ENCODE data around the gene P3R3URF.

The P3R3URF gene

GRCh38 chr1:46171351-46171750, 4.9 kb downstream of the P3R3URF start:
- peaks cover 24% of the 10 kb centered on the region for H3K4me1 ChIP-seq (ENCODE audit: insufficient read depth, low read length)
- no peak overlapping the region for H3K4me3 ChIP-seq (ENCODE audit: low read length)
- no peaks in the 10 kb centered on the region for H3K36me3 ChIP-seq (ENCODE audit: insufficient read depth, low read length)
- no peak overlapping the region for H3K9ac ChIP-seq (ENCODE audit: low read depth, low read length)
- no peak overlapping the region for H3K27ac ChIP-seq (ENCODE audit: low read depth, low read length)
- peaks cover 19% of the 10 kb centered on the region for H3K27me3 ChIP-seq (ENCODE audit: insufficient read depth, low read length)
- 90% methylated on average over 8 of the region's 8 CpGs for WGBS
- no peaks in the 10 kb centered on the region for H3K9me3 ChIP-seq (ENCODE audit: insufficient read depth, low read depth, low read length)

- Histone ChIP-seq H3K9ac (ENCODE audit: low read depth, low read length) (no peak overlapping the region), H3K9me3 (ENCODE audit: insufficient read depth, low read depth, low read length) (no peaks in the 10 kb centered on the region), H3K4me1 (ENCODE audit: insufficient read depth, low read length) (peaks cover 23% of the 10 kb centered on the region), H3K36me3 (ENCODE audit: insufficient read depth, low read length) (no peaks in the 10 kb centered on the region), H3K4me3 (ENCODE audit: low read length) (no peak overlapping the region), H3K27ac (ENCODE audit: low read depth, low read length) (no peak overlapping the region), H3K27me3 (ENCODE audit: insufficient read depth, low read length) (peaks cover 21% of the 10 kb centered on the region)
- 84% methylated on average over 2 of the region's 3 CpGs for WGBS
Measured at GRCh38 chr1:46169811-46170454, 6.4 kb downstream of the P3R3URF start.

GRCh38 chr1:46168477-46168876, 7.8 kb downstream of the P3R3URF start:
- Histone ChIP-seq H3K9ac (ENCODE audit: low read depth, low read length) (no peak overlapping the region), H3K4me1 (ENCODE audit: insufficient read depth, low read length) (peaks cover 10% of the 10 kb centered on the region), H3K27ac (ENCODE audit: low read depth, low read length) (no peak overlapping the region), H3K9me3 (ENCODE audit: insufficient read depth, low read depth, low read length) (no peaks in the 10 kb centered on the region), H3K27me3 (ENCODE audit: insufficient read depth, low read length) (peaks cover 21% of the 10 kb centered on the region), H3K4me3 (ENCODE audit: low read length) (no peak overlapping the region), H3K36me3 (ENCODE audit: insufficient read depth, low read length) (no peaks in the 10 kb centered on the region)
- 86% methylated on average over 1 of the region's 1 CpG for WGBS

- no peak overlapping the region for H3K27ac ChIP-seq (ENCODE audit: low read depth, low read length)
- H3K4me1 ChIP-seq (ENCODE audit: insufficient read depth, low read length): peaks cover 4% of the 10 kb centered on the region; the same call in 1 of the 2 replicates
- 78% methylated on average over 47 of the region's 47 CpGs for WGBS
- H3K9me3 ChIP-seq (ENCODE audit: insufficient read depth, low read depth, low read length): no peaks in the 10 kb centered on the region
- no peaks in the 10 kb centered on the region for H3K36me3 ChIP-seq (ENCODE audit: insufficient read depth, low read length)
- no peak overlapping the region for H3K9ac ChIP-seq (ENCODE audit: low read depth, low read length)
- no peak overlapping the region; the same call in 1 of the 2 replicates for H3K4me3 ChIP-seq (ENCODE audit: low read length)
- H3K27me3 ChIP-seq (ENCODE audit: insufficient read depth, low read length): peaks cover 21% of the 10 kb centered on the region
Measured at GRCh38 chr1:46166521-46167462, 9.5 kb downstream of the P3R3URF start.

- H3K4me3 ChIP-seq (ENCODE audit: low read length): no peak overlapping the region
- H3K27me3 ChIP-seq (ENCODE audit: insufficient read depth, low read length): no peaks in the 10 kb centered on the region
- no peaks in the 10 kb centered on the region for H3K9me3 ChIP-seq (ENCODE audit: insufficient read depth, low read depth, low read length)
- no peak overlapping the region for H3K9ac ChIP-seq (ENCODE audit: low read depth, low read length)
- no peak overlapping the region for H3K27ac ChIP-seq (ENCODE audit: low read depth, low read length)
- H3K36me3 ChIP-seq (ENCODE audit: insufficient read depth, low read length): no peaks in the 10 kb centered on the region
- 100% methylated on average over 1 of the region's 1 CpG for WGBS
- H3K4me1 ChIP-seq (ENCODE audit: insufficient read depth, low read length): no peaks in the 10 kb centered on the region
Measured at GRCh38 chr1:46160212-46160611, 16.1 kb downstream of the P3R3URF start.

GRCh38 chr1:46159516-46159915, 16.8 kb downstream of the P3R3URF start:
- no peaks in the 10 kb centered on the region for H3K4me1 ChIP-seq (ENCODE audit: insufficient read depth, low read length)
- no peaks in the 10 kb centered on the region for H3K36me3 ChIP-seq (ENCODE audit: insufficient read depth, low read length)
- H3K27me3 ChIP-seq (ENCODE audit: insufficient read depth, low read length): no peaks in the 10 kb centered on the region
- no peak overlapping the region for H3K9ac ChIP-seq (ENCODE audit: low read depth, low read length)
- no peaks in the 10 kb centered on the region for H3K9me3 ChIP-seq (ENCODE audit: insufficient read depth, low read depth, low read length)
- WGBS: 89% methylated on average over 3 of the region's 3 CpGs
- H3K27ac ChIP-seq (ENCODE audit: low read depth, low read length): no peak overlapping the region
- no peak overlapping the region for H3K4me3 ChIP-seq (ENCODE audit: low read length)

- Histone ChIP-seq H3K4me3 (ENCODE audit: low read length) (no peak overlapping the region), H3K27me3 (ENCODE audit: insufficient read depth, low read length) (no peaks in the 10 kb centered on the region)
Measured at GRCh38 chr1:46158312-46159281, 17.7 kb downstream of the P3R3URF start.

GRCh38 chr1:46157916-46158311, 18.4 kb downstream of the P3R3URF start:
- 86% methylated on average over 1 of the region's 1 CpG for WGBS
- no peak overlapping the region for H3K9ac ChIP-seq (ENCODE audit: low read depth, low read length)
- H3K9me3 ChIP-seq (ENCODE audit: insufficient read depth, low read depth, low read length): no peaks in the 10 kb centered on the region
- no peaks in the 10 kb centered on the region for H3K27me3 ChIP-seq (ENCODE audit: insufficient read depth, low read length)
- no peak overlapping the region for H3K4me3 ChIP-seq (ENCODE audit: low read length)
- no peaks in the 10 kb centered on the region for H3K4me1 ChIP-seq (ENCODE audit: insufficient read depth, low read length)
- H3K27ac ChIP-seq (ENCODE audit: low read depth, low read length): no peak overlapping the region
- no peaks in the 10 kb centered on the region for H3K36me3 ChIP-seq (ENCODE audit: insufficient read depth, low read length)

More at GRCh38 chr1:46158312-46159281, 17.7 kb downstream of the P3R3URF start:
- WGBS: 93% methylated on average over 13 of the region's 13 CpGs
- Histone ChIP-seq H3K27ac (ENCODE audit: low read depth, low read length) (no peak overlapping the region), H3K36me3 (ENCODE audit: insufficient read depth, low read length) (no peaks in the 10 kb centered on the region), H3K9me3 (ENCODE audit: insufficient read depth, low read depth, low read length) (no peaks in the 10 kb centered on the region), H3K9ac (ENCODE audit: low read depth, low read length) (no peak overlapping the region), H3K4me1 (ENCODE audit: insufficient read depth, low read length) (no peaks in the 10 kb centered on the region)

GRCh38 chr1:46153732-46154131, 22.6 kb downstream of the P3R3URF start:
- no peaks in the 10 kb centered on the region for H3K9me3 ChIP-seq (ENCODE audit: insufficient read depth, low read depth, low read length)
- H3K9ac ChIP-seq (ENCODE audit: low read depth, low read length): no peak overlapping the region
- H3K4me1 ChIP-seq (ENCODE audit: insufficient read depth, low read length): no peaks in the 10 kb centered on the region
- no peak overlapping the region for H3K27ac ChIP-seq (ENCODE audit: low read depth, low read length)
- H3K36me3 ChIP-seq (ENCODE audit: insufficient read depth, low read length): no peaks in the 10 kb centered on the region
- H3K4me3 ChIP-seq (ENCODE audit: low read length): no peak overlapping the region
- H3K27me3 ChIP-seq (ENCODE audit: insufficient read depth, low read length): no peaks in the 10 kb centered on the region
- 100% methylated on average over 1 of the region's 1 CpG for WGBS

- Histone ChIP-seq H3K4me1 (ENCODE audit: insufficient read depth, low read length) (no peaks in the 10 kb centered on the region), H3K4me3 (ENCODE audit: low read length) (no peak overlapping the region), H3K9me3 (ENCODE audit: insufficient read depth, low read depth, low read length) (no peaks in the 10 kb centered on the region), H3K27me3 (ENCODE audit: insufficient read depth, low read length) (no peaks in the 10 kb centered on the region), H3K27ac (ENCODE audit: low read depth, low read length) (no peak overlapping the region), H3K36me3 (ENCODE audit: insufficient read depth, low read length) (no peaks in the 10 kb centered on the region), H3K9ac (ENCODE audit: low read depth, low read length) (no peak overlapping the region)
- 88% methylated on average over 1 of the region's 1 CpG for WGBS
Measured at GRCh38 chr1:46153228-46153627, 23.1 kb downstream of the P3R3URF start.

Measured in HUES64 (cell line).